KOPT-K1 (cell line): Measurements from ENCODE around the gene KIAA0930.

Experiments used
- H3K27ac ChIP-seq: fragments of 200-600 bp; sonication (generic); 2 replicates; pipeline ENCODE4 v1.5.1; 2016; ENCODE audit warnings: antibody characterized with exemption, mild to moderate bottlenecking, low read depth, low read length; ENCODE audit not compliant: poor library complexity, severe bottlenecking
- H3K36me3 ChIP-seq: fragments of 200-600 bp; sonication (generic); 2 replicates; pipeline ENCODE4 v1.5.1; 2017; ENCODE audit warnings: antibody characterized with exemption, mild to moderate bottlenecking, low read length, moderate library complexity; ENCODE audit not compliant: insufficient read depth
- H3K9me3 ChIP-seq: fragments of 200-600 bp; sonication (generic); 2 replicates; pipeline ENCODE4 v1.5.1; 2017; ENCODE audit warnings: antibody characterized with exemption, low read length, mild to moderate bottlenecking; ENCODE audit not compliant: insufficient read depth, poor library complexity, severe bottlenecking

KIAA0930 gene

GRCh38 chr22:45217806-45218205 is 22.9 kb downstream of the KIAA0930 start:
- H3K36me3 ChIP-seq, result no peaks in the 10 kb centered on the region
- H3K9me3 ChIP-seq, result no peaks in the 10 kb centered on the region
- no peak overlapping the region for H3K27ac ChIP-seq

GRCh38 chr22:45217345-45217744 is 23.3 kb downstream of the KIAA0930 start:
- H3K36me3 ChIP-seq, result no peaks in the 10 kb centered on the region
- H3K27ac ChIP-seq, result no peak overlapping the region
- H3K9me3 ChIP-seq, result no peaks in the 10 kb centered on the region

GRCh38 chr22:45216133-45217003 is 24.3 kb downstream of the KIAA0930 start:
- Histone ChIP-seq H3K27ac (no peak overlapping the region), H3K36me3 (no peaks in the 10 kb centered on the region; the same call in 1 of the 2 replicates), H3K9me3 (no peaks in the 10 kb centered on the region)

- H3K9me3 ChIP-seq, result no peaks in the 10 kb centered on the region
- no peaks in the 10 kb centered on the region; the same call in 1 of the 2 replicates for H3K36me3 ChIP-seq
- no peak overlapping the region for H3K27ac ChIP-seq
These were observed 27.5 kb downstream of the KIAA0930 start for GRCh38 chr22:45212992-45213751.

GRCh38 chr22:45212306-45212709 is 28.4 kb downstream of the KIAA0930 start:
- no peak overlapping the region for H3K27ac ChIP-seq
- no peaks in the 10 kb centered on the region for H3K9me3 ChIP-seq
- H3K36me3 ChIP-seq, result no peaks in the 10 kb centered on the region; the same call in 1 of the 2 replicates

GRCh38 chr22:45211848-45212247 is 28.8 kb downstream of the KIAA0930 start:
- Histone ChIP-seq H3K27ac (no peak overlapping the region), H3K9me3 (no peaks in the 10 kb centered on the region), H3K36me3 (no peaks in the 10 kb centered on the region; the same call in 1 of the 2 replicates)

GRCh38 chr22:45211435-45211834 is 29.3 kb downstream of the KIAA0930 start:
- no peak overlapping the region for H3K27ac ChIP-seq
- H3K36me3 ChIP-seq, result no peaks in the 10 kb centered on the region; the same call in 1 of the 2 replicates
- no peaks in the 10 kb centered on the region for H3K9me3 ChIP-seq

- Histone ChIP-seq H3K36me3 (no peaks in the 10 kb centered on the region; the same call in 1 of the 2 replicates), H3K9me3 (no peaks in the 10 kb centered on the region), H3K27ac (no peak overlapping the region)
These were observed 29.7 kb downstream of the KIAA0930 start for GRCh38 chr22:45210991-45211390.

- no peaks in the 10 kb centered on the region; the same call in 1 of the 2 replicates for H3K36me3 ChIP-seq
- no peaks in the 10 kb centered on the region for H3K9me3 ChIP-seq
- no peak overlapping the region for H3K27ac ChIP-seq
These were observed 30.1 kb downstream of the KIAA0930 start for GRCh38 chr22:45210577-45210976.

GRCh38 chr22:45210174-45210573 is 30.5 kb downstream of the KIAA0930 start:
- H3K27ac ChIP-seq, result no peak overlapping the region
- H3K36me3 ChIP-seq, result no peaks in the 10 kb centered on the region; the same call in 1 of the 2 replicates
- no peaks in the 10 kb centered on the region for H3K9me3 ChIP-seq

- H3K27ac ChIP-seq, result no peak overlapping the region
- no peaks in the 10 kb centered on the region for H3K9me3 ChIP-seq
- H3K36me3 ChIP-seq, result peaks cover 7% of the 10 kb centered on the region; the same call in 1 of the 2 replicates
These were observed 31.5 kb downstream of the KIAA0930 start for GRCh38 chr22:45208993-45209838.

- Histone ChIP-seq H3K9me3 (no peaks in the 10 kb centered on the region), H3K36me3 (peaks cover 10% of the 10 kb centered on the region; the same call in 1 of the 2 replicates), H3K27ac (no peak overlapping the region)
These were observed 32.0 kb downstream of the KIAA0930 start for GRCh38 chr22:45208696-45208992.

GRCh38 chr22:45207981-45208664 is 32.6 kb downstream of the KIAA0930 start:
- Histone ChIP-seq H3K36me3 (peaks cover 10% of the 10 kb centered on the region; the same call in 1 of the 2 replicates), H3K27ac (no peak overlapping the region), H3K9me3 (no peaks in the 10 kb centered on the region)

GRCh38 chr22:45207533-45207932 is 33.2 kb downstream of the KIAA0930 start:
- H3K9me3 ChIP-seq, result no peaks in the 10 kb centered on the region
- no peak overlapping the region for H3K27ac ChIP-seq
- H3K36me3 ChIP-seq, result peaks cover 10% of the 10 kb centered on the region; the same call in 1 of the 2 replicates
